ENCODE measurements around the gene HMGCS2. TPM values are rescaled to one million over a fixed set of nuclear protein-coding genes. Genes with fewer than 3 reads are reported as not detected.

HMGCS2 gene
- polyA plus RNA-seq, 1 of the 3 experiments (the other 2 are of a cell fraction): not detected

- ChIA-PET CTCF (interaction anchor here (1.4 to 2.0 kb wide), 2 partner anchors 10 to 13 kb away, joined by 4 to 17 read pairs; no protein-coding TSS in a partner anchor), POLR2A (no interaction called here)
- H3K27ac ChIP-seq (ENCODE audit: low read depth in 2 of 2, low read length in 1 of 2): no peak overlapping the region
- no peak overlapping the region for H3K4me3 ChIP-seq (ENCODE audit: low read depth in 2 of 2, low read length in 1 of 2)
- no peaks in the 10 kb centered on the region for H3F3A ChIP-seq (replicated peaks; ENCODE audit: insufficient read depth)
- H3K9me3 ChIP-seq: no peaks in the 10 kb centered on the region
- no peaks in the 10 kb centered on the region for H3K36me3 ChIP-seq (replicated peaks in 1 of 2; ENCODE audit: control insufficient read depth in 1 of 2, insufficient read depth in 2 of 2, low read length in 1 of 2)
- no peaks in the 10 kb centered on the region for H3K79me2 ChIP-seq (ENCODE audit: insufficient read depth)
- 80% methylated on average over 8 of the region's 9 CpGs for WGBS (ENCODE audit: low lambda C conversion rate)
- no peak overlapping the region for H3K9ac ChIP-seq
- H3K4me1 ChIP-seq (ENCODE audit: control insufficient read depth in 1 of 2, insufficient read depth in 2 of 2, low read depth in 1 of 2, low read length in 1 of 2): no peaks in the 10 kb centered on the region; a peak in 1 of 4 replicates
- no peak overlapping the region for H2AFZ ChIP-seq (ENCODE audit: low read depth)
- H3K27me3 ChIP-seq (ENCODE audit: insufficient read depth): no peaks in the 10 kb centered on the region
- TF ChIP-seq, protein P1, sequence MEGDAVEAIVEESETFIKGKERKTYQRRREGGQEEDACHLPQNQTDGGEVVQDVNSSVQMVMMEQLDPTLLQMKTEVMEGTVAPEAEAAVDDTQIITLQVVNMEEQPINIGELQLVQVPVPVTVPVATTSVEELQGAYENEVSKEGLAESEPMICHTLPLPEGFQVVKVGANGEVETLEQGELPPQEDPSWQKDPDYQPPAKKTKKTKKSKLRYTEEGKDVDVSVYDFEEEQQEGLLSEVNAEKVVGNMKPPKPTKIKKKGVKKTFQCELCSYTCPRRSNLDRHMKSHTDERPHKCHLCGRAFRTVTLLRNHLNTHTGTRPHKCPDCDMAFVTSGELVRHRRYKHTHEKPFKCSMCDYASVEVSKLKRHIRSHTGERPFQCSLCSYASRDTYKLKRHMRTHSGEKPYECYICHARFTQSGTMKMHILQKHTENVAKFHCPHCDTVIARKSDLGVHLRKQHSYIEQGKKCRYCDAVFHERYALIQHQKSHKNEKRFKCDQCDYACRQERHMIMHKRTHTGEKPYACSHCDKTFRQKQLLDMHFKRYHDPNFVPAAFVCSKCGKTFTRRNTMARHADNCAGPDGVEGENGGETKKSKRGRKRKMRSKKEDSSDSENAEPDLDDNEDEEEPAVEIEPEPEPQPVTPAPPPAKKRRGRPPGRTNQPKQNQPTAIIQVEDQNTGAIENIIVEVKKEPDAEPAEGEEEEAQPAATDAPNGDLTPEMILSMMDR (IDR thresholded peaks at IDR 0.05): no peak
- TF ChIP-seq SIN3A (IDR thresholded peaks at IDR 0.05; ENCODE audit: borderline replicate concordance, low read depth, low read length) (no peak), RCOR1 (IDR thresholded peaks at IDR 0.05; ENCODE audit: low read length) (no peak), SMC3 (IDR thresholded peaks at IDR 0.05; ENCODE audit: low read depth, low read length) (no peak), GATA2 (CRISPR knock-in tag; IDR thresholded peaks at IDR 0.05) (no peak), RFX5 (IDR thresholded peaks at IDR 0.05; ENCODE audit: low read length) (no peak), GABPA (IDR thresholded peaks at IDR 0.05; ENCODE audit: low read depth) (no peak), MEF2A (IDR thresholded peaks at IDR 0.05; ENCODE audit: borderline replicate concordance, low read depth) (no peak), YY1 (IDR thresholded peaks at IDR 0.05; ENCODE audit: low read depth) (no peak), NFIC (IDR thresholded peaks at IDR 0.05; ENCODE audit: borderline replicate concordance) (no peak), USF1 (IDR thresholded peaks at IDR 0.05; ENCODE audit: borderline replicate concordance, low read depth) (no peak), FOXJ3 (CRISPR knock-in tag; IDR thresholded peaks at IDR 0.05) (no peak), MXI1 (IDR thresholded peaks at IDR 0.05; ENCODE audit: low read depth, low read length) (no peak), PBX3 (IDR thresholded peaks at IDR 0.05) (no peak), ZBTB33 (IDR thresholded peaks at IDR 0.05; ENCODE audit: borderline replicate concordance, low read depth) (no peak), TEAD4 (IDR thresholded peaks at IDR 0.05; ENCODE audit: borderline replicate concordance, insufficient read depth) (no peak), EZH2phosphoT487 (IDR thresholded peaks at IDR 0.05; ENCODE audit: borderline replicate concordance, low read depth) (no peak), NRF1 (IDR thresholded peaks at IDR 0.05; ENCODE audit: low read depth, low read length) (no peak)
- TF ChIP-seq, protein P2, sequence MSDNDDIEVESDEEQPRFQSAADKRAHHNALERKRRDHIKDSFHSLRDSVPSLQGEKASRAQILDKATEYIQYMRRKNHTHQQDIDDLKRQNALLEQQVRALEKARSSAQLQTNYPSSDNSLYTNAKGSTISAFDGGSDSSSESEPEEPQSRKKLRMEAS (IDR thresholded peaks at IDR 0.05; ENCODE audit: low read depth): no peak
- TF ChIP-seq, protein P3, sequence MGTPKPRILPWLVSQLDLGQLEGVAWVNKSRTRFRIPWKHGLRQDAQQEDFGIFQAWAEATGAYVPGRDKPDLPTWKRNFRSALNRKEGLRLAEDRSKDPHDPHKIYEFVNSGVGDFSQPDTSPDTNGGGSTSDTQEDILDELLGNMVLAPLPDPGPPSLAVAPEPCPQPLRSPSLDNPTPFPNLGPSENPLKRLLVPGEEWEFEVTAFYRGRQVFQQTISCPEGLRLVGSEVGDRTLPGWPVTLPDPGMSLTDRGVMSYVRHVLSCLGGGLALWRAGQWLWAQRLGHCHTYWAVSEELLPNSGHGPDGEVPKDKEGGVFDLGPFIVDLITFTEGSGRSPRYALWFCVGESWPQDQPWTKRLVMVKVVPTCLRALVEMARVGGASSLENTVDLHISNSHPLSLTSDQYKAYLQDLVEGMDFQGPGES (IDR thresholded peaks at IDR 0.05; ENCODE audit: low read depth, low read length): no peak
- no peak overlapping the region for H3K4me2 ChIP-seq
- DNase-seq: no peak
- no peaks in the 10 kb centered on the region for H3K9me2 ChIP-seq
- H4K20me1 ChIP-seq (ENCODE audit: insufficient read depth): no peaks in the 10 kb centered on the region
Measured at GRCh38 chr1:119795261-119796200, 26.8 kb upstream of the HMGCS2 start.

Measured in SK-N-SH (cell line).